WERI-Rb-1 (cell line): ENCODE data around the gene SH3GLB2.
"Not testable (repeated sequence)": the region's sequence is repeated elsewhere in the genome, so short reads cannot be mapped to it uniquely, and the experiment has no call there.

Source experiments
- DNase-seq: peaks from one replicate; pipeline ENCODE4 v3.0.0-alpha.2; 2020
- H3K27ac ChIP-seq: fragments of 250-450 bp; sonication (Bioruptor Pico); 2 replicates; pipeline ENCODE4 v1.5.1; 2020; ENCODE audit warnings: mild to moderate bottlenecking, moderate library complexity
- H3K27me3 ChIP-seq: fragments of 250-450 bp; sonication (Bioruptor Pico); 2 replicates; pipeline ENCODE4 v1.5.1; 2021; ENCODE audit warnings: mild to moderate bottlenecking, low read depth, moderate library complexity; ENCODE audit not compliant: insufficient read depth, severe bottlenecking
- H3K36me3 ChIP-seq: fragments of 250-450 bp; sonication (Bioruptor Pico); 2 replicates; pipeline ENCODE4 v1.5.1; 2020; ENCODE audit warnings: mild to moderate bottlenecking, moderate library complexity
- H3K4me3 ChIP-seq: 2 replicates; pipeline ENCODE4 v1.5.1; 2011; ENCODE audit warnings: low read depth, mild to moderate bottlenecking, control low read depth, low read length
- H3K9me3 ChIP-seq: fragments of 250-450 bp; sonication (Bioruptor Pico); 2 replicates; pipeline ENCODE4 v1.5.1; 2021; ENCODE audit warnings: mild to moderate bottlenecking, moderate library complexity; ENCODE audit not compliant: severe bottlenecking
- CTCF ChIP-seq: IDR thresholded peaks from 2 replicates; pipeline ENCODE4 v1.5.1; 2011; ENCODE audit warnings: low read depth, mild to moderate bottlenecking, control low read depth, inconsistent platforms, low read length

Gene SH3GLB2

GRCh38 chr9:128972956-128973355 lies 55.2 kb downstream of the SH3GLB2 start:
- Histone ChIP-seq H3K27me3 (no peaks in the 10 kb centered on the region), H3K36me3 (peaks cover 99% of the 10 kb centered on the region), H3K27ac (no peak overlapping the region), H3K4me3 (no peak overlapping the region), H3K9me3 (no peaks in the 10 kb centered on the region)
- no peak for DNase-seq
- TF ChIP-seq CTCF, result no peak

GRCh38 chr9:128969491-128969890 lies 58.6 kb downstream of the SH3GLB2 start:
- no peak overlapping the region for H3K27ac ChIP-seq
- H3K4me3 ChIP-seq, result no peak overlapping the region
- no peak for TF ChIP-seq CTCF
- DNase-seq, result no peak
- peaks cover 94% of the 10 kb centered on the region for H3K36me3 ChIP-seq
- no peaks in the 10 kb centered on the region for H3K27me3 ChIP-seq
- H3K9me3 ChIP-seq, result no peaks in the 10 kb centered on the region

- not testable (repeated sequence) for H3K27me3 ChIP-seq, H3K27ac ChIP-seq, H3K4me3 ChIP-seq, H3K9me3 ChIP-seq, DNase-seq
- peaks cover 90% of the 10 kb centered on the region for H3K36me3 ChIP-seq
Measured at GRCh38 chr9:128961403-128961802, 66.7 kb downstream of the SH3GLB2 start.
